GM21447 (cell line): ENCODE data around the gene RPN1.
A peak's percentile ranks its signal among the peaks of the same experiment; 100 is the strongest.
"Not testable (repeated sequence)": the region's sequence is repeated elsewhere in the genome, so short reads cannot be mapped to it uniquely, and the experiment has no call there.

ENCODE experiments used
- ATAC-seq: cut with Tn5 transposase; IDR thresholded peaks from one replicate; pipeline ENCODE4 v1.9.1; 2021; ENCODE audit not compliant: unreplicated experiment

RPN1 gene

GRCh38 chr3:128653383-128653992, 2.9 kb upstream of the RPN1 start:
- not testable (repeated sequence) for ATAC-seq

DNA sequence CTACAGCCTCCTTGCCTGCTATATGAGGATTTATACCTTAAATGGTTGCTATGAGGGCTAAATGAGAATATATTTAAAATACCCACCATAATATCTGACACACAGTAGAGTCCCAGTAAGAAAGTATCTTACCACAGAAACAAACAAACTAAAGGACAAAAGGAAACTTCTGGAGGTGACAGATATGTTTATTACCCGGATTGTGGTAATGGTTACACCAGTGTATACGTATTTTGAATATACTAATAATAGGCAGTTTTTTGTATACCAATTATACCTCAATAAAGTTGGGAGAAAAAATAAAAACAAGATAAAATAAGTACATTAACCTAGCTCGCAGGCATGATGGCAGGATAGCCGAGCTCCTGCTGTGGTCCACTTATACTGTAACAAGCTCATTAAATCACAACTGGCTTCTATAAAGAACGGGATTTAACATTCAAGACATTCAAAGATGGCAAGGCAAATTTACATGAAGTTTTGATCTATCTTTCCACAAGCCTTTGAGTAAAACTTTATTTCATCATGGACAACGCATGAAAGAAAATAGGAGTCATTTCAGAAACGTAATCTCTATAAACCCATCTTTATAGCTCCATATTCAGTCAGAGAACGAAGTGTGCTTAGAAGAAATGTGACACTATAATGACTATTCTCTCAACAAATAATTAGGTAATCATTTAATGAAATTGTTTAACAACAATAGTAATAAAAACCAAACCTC, 1.5 kb downstream of the RPN1 start:
- ATAC-seq, result no peak

DNA sequence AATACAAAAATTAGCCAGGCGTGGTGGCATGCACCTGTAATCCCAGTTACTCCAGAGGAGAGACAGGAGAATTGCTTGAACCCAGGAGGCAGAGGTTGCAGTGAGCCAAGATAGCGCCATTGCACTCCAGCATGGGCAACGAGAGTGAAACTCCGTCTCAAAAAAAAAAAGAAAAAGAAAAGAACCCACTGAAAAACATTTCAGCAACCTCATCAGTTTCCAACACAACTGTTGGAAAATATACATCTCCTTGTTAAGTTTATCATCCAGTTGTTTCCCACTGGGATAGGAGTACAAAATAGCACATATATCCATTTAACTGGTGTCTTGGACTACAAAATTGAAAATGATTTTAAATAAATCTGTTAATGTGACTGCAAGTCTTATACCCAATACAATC, 2.2 kb downstream of the RPN1 start:
- no peak for ATAC-seq

DNA sequence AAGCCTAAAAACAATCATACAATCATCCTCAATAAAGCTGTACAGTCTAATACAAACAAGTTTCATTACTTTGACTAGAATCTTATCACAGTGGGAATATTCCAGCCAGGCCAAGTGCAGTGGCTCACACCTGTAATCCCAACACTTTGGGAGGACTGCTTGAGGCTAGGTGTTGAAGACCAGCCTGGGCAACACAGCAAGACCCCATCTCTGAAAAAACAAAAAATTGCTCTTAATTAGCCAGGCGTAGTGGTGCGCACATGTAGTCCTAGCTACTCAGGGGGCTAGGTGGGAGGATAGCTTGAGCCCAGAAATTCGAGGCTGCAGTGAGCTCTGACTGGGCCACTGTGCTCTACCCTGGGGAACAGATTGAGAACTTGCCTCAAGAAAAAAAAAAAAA, 3.3 kb downstream of the RPN1 start:
- ATAC-seq, result no peak

DNA sequence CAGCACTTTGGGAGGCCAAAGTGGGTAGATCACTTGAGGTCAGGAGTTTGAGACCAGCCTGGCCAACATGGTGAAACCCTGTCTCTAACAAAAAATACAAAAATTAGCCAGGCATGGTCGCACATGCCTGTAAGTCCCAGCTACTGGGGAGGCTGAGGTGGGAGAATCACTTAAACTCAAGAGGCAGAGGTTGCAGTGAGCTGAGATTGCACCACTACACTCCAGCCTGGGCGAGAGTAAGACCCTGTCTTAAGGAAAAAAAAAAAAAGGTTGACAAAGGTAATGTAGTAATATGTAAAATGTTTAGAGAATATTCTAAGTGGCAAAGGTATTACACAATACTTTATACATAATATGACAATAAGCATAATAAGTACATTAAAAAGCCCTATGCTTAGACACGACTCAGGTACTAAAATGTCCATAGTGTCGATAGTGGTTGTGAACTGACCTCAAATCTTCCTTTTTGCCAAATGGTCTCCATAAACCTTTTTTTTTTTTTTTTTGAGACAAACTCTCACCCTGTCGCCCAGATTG, 16.5 kb downstream of the RPN1 start:
- ATAC-seq, result no peak

DNA sequence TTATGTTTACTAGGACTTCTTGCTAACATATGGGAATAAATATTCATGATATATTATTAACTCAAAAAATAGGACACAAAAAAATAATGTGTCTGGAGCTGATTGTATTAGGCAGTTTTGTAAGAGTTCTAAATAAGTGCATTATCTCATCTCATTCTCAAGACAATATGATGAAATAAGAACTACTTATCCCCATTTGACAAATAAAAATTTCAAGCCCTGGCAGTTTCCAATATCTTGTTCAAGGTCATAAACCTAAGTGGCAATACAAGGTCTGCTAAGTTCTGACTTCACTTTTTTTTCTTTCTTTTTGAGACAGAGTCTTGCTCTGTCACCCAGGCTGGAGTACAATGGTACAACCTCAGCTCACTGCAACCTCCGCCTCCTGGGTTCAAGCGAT, 18.3 kb downstream of the RPN1 start:
- no peak for ATAC-seq

GRCh38 chr3:128629936-128630335, 20.7 kb downstream of the RPN1 start:
- ATAC-seq, result no peak

GRCh38 chr3:128625409-128625945, 25.1 kb downstream of the RPN1 start:
- ATAC-seq, result no peak

GRCh38 chr3:128624526-128625138, 26.0 kb downstream of the RPN1 start:
- ATAC-seq, result no peak

- ATAC-seq, result no peak
These were observed 26.8 kb downstream of the RPN1 start for GRCh38 chr3:128623762-128624176.

DNA sequence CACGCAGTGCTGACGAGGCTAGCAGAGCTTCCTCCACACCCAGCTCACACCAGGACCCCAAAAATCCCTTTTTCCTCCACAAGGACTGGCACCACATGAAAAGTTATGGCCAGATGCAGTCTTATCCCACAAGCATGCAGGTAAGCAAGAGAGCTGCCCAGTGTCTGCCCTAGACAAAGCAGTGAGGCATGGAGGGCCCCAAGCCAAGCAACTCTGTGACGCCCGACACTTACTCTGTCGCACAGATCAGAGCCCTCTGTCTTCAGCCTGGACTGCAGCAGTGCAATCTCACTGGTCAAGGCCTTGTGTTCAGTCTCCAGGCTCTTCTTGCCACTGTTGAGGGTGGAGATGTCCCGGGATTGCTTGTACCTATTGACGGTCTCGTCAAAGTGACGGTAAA, 28.7 kb downstream of the RPN1 start:
- no peak for ATAC-seq

GRCh38 chr3:128621234-128621633, 29.4 kb downstream of the RPN1 start:
- no peak for ATAC-seq

DNA sequence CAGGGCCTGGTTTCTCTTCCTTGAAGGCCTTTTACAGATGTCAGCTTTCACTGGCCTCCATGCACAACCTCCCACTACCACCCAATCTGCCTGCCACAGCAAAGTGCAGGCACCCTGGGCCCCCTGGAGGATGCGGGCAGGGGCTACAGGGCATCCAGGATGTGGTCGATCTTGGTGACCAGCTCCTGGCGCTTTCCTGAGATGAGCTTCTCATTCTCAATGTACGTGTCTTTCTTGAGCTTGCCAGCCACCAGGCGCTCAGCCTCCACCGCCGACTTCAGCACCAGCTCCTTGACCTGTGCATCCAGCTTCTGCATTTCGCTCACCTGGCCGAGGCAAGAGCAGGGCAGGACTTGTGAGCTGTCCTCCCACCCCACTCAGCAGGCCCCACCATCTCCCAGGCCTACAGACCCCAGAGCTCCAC, 30.3 kb downstream of the RPN1 start:
- ATAC-seq, result no peak

- ATAC-seq, result no peak
These were observed 31.3 kb downstream of the RPN1 start for GRCh38 chr3:128619146-128619890.

DNA sequence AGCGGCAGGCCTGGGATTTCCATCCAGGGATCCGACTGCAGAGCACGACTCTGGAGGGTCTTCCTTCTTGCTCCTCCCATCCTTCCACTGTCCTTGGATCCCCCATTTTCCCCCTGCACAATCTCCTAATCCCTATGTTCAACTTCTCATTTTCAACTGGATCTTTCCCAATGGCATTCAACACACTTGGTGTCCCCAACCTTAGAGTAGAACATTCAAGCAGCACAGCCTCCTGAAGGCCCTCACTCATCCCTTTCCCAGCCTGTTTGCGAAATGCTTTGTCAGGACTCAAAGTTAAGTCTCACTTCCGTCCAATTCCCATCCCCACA, 32.3 kb downstream of the RPN1 start:
- no peak for ATAC-seq

DNA sequence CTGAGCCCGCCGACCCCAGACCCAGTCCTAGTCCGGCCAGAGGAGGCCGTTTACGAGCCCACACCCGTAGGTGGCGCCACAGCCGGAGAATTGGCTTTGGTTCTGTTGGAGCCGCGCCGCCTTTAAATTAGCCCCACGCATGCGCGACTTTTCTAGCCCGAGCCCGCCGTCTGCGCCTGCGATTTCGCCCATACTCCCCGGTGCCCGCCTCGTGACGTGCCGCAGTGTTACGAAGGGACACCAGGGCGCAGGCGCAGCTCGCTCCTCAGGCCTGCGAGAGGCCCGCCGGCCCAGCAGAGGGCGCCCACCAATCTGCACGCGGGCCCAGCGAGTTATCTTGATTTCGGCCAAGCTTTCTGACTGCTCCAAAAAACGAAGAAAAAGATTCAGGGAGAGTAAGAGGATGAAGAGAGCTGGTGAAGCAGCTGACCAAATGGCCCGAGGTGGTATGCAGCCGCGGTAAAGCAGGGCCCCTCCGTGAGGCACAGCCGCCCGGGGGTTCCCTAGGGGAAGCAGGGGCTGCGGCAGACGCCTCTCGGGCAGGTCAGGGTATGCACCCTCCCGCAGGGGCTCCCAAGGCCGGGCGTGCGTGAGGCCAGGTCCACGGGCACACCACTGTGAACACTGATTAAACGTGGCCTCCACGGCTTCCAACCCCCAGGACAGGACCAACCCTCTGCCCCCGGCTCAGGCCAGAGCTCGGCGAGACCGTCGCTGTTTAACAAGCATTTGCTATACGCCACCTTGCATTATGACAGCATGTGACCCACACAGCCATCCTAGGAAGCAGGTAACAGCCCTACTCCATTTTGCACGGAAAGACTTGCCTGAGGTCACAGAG, 32.8 kb downstream of the RPN1 start:
- peak; percentile 85 for ATAC-seq

DNA sequence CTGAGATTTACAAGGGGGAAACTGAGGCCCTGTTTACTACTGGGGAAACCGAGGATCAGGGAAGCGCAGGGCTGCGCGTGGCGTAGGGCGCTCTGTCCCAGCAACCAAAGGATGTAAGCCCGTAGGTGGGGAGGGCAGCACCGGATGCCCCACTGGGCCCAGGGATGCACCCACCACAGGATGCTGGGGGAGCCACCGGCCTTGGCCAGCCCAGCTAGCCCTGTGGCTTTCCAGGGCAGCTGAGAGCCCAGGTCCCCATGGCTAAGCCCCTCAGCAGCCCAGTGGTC, 33.4 kb downstream of the RPN1 start:
- no peak for ATAC-seq

GRCh38 chr3:128616516-128617269, 33.9 kb downstream of the RPN1 start:
- ATAC-seq, result no peak

- no peak for ATAC-seq
These were observed 36.5 kb downstream of the RPN1 start for GRCh38 chr3:128614076-128614475.
